BJ (cell line): ENCODE measurements around the gene DNAH3. TPM values are rescaled to one million over a fixed set of nuclear protein-coding genes. Genes with fewer than 3 reads are reported as not detected.

Experiments
- CTCF ChIA-PET: fragments of 350-600 bp; formaldehyde crosslinking; extraction: SDS; loops from one replicate; lab custom pipeline; 2021; ENCODE audit warnings: antibody characterized with exemption, inconsistent platforms; lab: Yijun Ruan, JAX
- POLR2A ChIA-PET: fragments of 300-600 bp; sonication (Branson Sonifier 250); formaldehyde crosslinking; extraction: SDS; loops from one replicate; lab custom pipeline; 2021; ENCODE audit warnings: antibody characterized with exemption; lab: Charles Lee
- DNase-seq: peaks from one replicate; pipeline ENCODE4 v3.0.0-alpha.2; 2011; ENCODE audit warnings: low read depth
- H3K27me3 ChIP-seq: 2 replicates; pipeline ENCODE4 v1.6.0; 2011; ENCODE audit warnings: low read length; ENCODE audit not compliant: control insufficient read depth, insufficient read depth
- H3K36me3 ChIP-seq: 2 replicates; pipeline ENCODE4 v1.5.1; 2011; ENCODE audit warnings: low read length; ENCODE audit not compliant: control insufficient read depth, insufficient read depth
- H3K4me3 ChIP-seq: 2 replicates; pipeline ENCODE4 v1.5.1; 2011; ENCODE audit warnings: low read depth, mild to moderate bottlenecking, control low read depth, low read length
- CTCF ChIP-seq: IDR thresholded peaks from 2 replicates; pipeline ENCODE4 v1.5.1; 2011; ENCODE audit warnings: low read depth, mild to moderate bottlenecking, control low read depth, inconsistent platforms, low read length, moderate library complexity; ENCODE audit not compliant: insufficient read depth
- polyA plus RNA-seq: library from polyadenylated mRNA; depleted of rRNA; stranded (reverse); fragments of >200 nt; gene quantifications from 2 replicates; pipeline ENCODE4 v1.2.3, GENCODE V29; 2011

The DNAH3 gene
- polyA plus RNA-seq, 1 experiment: not detected

GRCh38 chr16:21145738-21146137 lies 4.9 kb downstream of the DNAH3 start:
- H3K36me3 ChIP-seq: no peaks in the 10 kb centered on the region
- H3K4me3 ChIP-seq: no peak overlapping the region
- ChIA-PET CTCF (interaction anchor here (0.6 to 1.4 kb wide), 2 partner anchors 11 to 132 kb away, joined by 3 read pairs; partner anchors contain the start of gene CRYM), POLR2A (no interaction called here)
- no peak for TF ChIP-seq CTCF
- no peak for DNase-seq
- peaks cover 10% of the 10 kb centered on the region for H3K27me3 ChIP-seq

DNA sequence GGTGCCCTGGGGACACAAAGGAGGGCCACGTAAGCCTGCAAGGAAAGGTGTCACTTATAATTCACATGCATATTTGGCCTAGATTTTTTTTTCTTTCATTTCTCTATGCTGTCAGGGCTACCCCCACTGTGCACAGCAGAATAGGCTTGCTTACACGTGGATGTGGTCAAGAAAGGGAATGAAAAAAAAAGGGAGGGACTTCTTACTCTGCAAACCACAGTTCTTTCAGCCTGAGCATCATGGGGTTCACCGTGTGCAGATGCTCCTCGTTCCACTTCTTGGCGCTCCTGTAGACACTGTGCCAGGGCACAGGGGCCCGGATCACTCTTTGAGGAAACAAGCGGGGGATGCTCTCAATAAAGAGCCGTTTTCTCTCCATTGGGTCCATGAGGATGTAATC lies 16.6 kb downstream of the DNAH3 start:
- POLR2A ChIA-PET: no interaction called here
- DNase-seq: no peak

GRCh38 chr16:21130811-21131210 lies 19.8 kb downstream of the DNAH3 start:
- Histone ChIP-seq H3K4me3 (no peak overlapping the region), H3K36me3 (no peaks in the 10 kb centered on the region), H3K27me3 (no peaks in the 10 kb centered on the region)
- DNase-seq: no peak
- CTCF ChIA-PET: interaction anchor here (1.2 kb wide), 1 partner anchor 1551 kb away, joined by 3 read pairs; no protein-coding TSS in a partner anchor
- TF ChIP-seq CTCF: no peak
- POLR2A ChIA-PET: no interaction called here

More for the DNA sequence above, 16.6 kb downstream of the DNAH3 start:
- Histone ChIP-seq H3K36me3 (no peaks in the 10 kb centered on the region), H3K27me3 (no peaks in the 10 kb centered on the region), H3K4me3 (no peak overlapping the region)
- no peak for TF ChIP-seq CTCF
- CTCF ChIA-PET: interaction anchor here (0.9 kb wide), 1 partner anchor 172 kb away, joined by 3 read pairs; no protein-coding TSS in a partner anchor

DNA sequence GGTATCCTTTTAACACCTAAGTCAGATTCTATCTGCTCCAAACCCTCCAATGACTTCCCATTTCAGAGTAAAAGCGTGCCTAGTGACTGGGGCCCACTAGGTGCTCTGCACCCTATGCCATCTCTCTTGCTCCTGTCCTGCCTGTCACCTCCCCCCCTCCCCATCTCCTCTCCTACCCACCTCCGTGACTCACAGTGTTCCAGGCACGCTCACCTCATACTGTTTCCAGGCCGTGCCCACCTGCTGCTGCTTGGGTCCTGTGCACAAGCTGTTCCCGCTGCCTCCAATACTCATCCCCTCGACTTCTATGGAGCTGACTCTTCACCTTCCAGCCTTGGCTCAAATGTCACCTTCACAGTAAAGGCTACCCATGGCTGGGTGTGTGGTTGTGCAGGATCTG lies 21.7 kb downstream of the DNAH3 start:
- Histone ChIP-seq H3K36me3 (no peaks in the 10 kb centered on the region), H3K4me3 (no peak overlapping the region), H3K27me3 (no peaks in the 10 kb centered on the region)
- no peak for DNase-seq
- ChIA-PET CTCF (no interaction called here), POLR2A (no interaction called here)
- TF ChIP-seq CTCF: no peak

DNA sequence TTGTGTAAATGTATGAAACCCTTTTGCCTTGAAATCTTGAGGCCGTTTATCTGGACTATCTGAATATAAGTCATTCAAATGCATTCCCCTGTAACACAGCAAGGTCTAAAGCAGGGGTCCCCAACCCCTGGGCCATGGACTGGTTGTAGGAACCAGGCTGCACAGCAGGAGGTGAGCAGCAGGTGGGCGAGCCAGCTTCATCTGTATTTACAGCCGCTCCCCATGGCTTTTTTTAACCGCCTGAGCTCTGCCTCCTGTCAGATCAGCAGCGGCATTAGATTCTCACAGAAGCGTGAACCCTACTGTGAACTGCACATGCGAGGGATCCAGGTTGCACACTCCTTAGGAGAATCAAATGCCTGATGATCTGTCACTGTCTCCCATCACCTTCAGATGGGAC lies 24.1 kb downstream of the DNAH3 start:
- ChIA-PET CTCF (no interaction called here), POLR2A (no interaction called here)
- TF ChIP-seq CTCF: no peak
- no peak for DNase-seq
- Histone ChIP-seq H3K4me3 (no peak overlapping the region), H3K36me3 (no peaks in the 10 kb centered on the region), H3K27me3 (no peaks in the 10 kb centered on the region)
